ENCODE measurements around the gene HOXA9.

Gene HOXA9

GRCh38 chr7:27124096-27124901 is 41.0 kb downstream of the HOXA9 start:
- TF ChIP-seq, protein P1, sequence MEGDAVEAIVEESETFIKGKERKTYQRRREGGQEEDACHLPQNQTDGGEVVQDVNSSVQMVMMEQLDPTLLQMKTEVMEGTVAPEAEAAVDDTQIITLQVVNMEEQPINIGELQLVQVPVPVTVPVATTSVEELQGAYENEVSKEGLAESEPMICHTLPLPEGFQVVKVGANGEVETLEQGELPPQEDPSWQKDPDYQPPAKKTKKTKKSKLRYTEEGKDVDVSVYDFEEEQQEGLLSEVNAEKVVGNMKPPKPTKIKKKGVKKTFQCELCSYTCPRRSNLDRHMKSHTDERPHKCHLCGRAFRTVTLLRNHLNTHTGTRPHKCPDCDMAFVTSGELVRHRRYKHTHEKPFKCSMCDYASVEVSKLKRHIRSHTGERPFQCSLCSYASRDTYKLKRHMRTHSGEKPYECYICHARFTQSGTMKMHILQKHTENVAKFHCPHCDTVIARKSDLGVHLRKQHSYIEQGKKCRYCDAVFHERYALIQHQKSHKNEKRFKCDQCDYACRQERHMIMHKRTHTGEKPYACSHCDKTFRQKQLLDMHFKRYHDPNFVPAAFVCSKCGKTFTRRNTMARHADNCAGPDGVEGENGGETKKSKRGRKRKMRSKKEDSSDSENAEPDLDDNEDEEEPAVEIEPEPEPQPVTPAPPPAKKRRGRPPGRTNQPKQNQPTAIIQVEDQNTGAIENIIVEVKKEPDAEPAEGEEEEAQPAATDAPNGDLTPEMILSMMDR (IDR thresholded peaks at IDR 0.05; ENCODE audit: low read depth, low read length, missing control alignments) = no peak
- in situ Hi-C loops (cut with HindIII; ENCODE audit: low pct_ligation_motif_present, low sequenced_read_pairs) = loop anchor here (10.0 kb wide), 1 partner anchor 269 kb away; no protein-coding TSS in a partner anchor
- Histone ChIP-seq H3K27ac (no peak overlapping the region), H3K36me3 (replicated peaks) (no peaks in the 10 kb centered on the region), H3K4me3 (ENCODE audit: low read depth, low read length) (no peak overlapping the region), H3K27me3 (replicated peaks) (peaks cover 92% of the 10 kb centered on the region)
- no peak for DNase-seq

DNA sequence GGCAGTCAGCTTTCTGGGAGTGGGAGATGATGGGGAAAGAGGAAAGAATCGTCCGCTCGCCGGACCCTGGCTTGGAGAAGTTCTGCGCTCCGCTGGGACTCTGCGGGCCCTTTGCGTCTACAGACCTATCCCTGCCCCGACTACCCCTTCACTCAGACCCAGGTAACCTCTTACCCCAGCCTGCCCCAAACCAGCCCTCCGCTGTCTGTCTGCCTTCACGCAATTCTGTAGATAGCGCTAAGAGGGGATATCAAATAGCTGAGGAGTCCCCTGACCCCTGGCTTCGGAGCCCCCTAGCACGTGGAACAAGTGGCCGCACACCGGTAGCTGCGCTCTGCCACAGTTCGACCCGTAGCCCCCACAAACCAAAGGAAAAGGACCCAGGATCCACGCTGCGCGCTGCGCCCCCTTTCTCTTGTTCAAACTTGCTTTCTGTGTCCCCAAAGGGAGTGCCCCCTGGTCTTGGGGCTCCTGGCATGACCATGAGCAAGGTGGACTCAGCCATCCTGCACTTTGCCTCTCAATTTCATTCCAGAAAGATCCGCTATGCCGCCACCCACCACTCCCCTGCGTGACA is 41.8 kb downstream of the HOXA9 start:
- Histone ChIP-seq H3K27me3 (replicated peaks) (peaks cover 91% of the 10 kb centered on the region), H3K4me3 (ENCODE audit: low read depth, low read length) (peak overlapping the region; percentile 12), H3K36me3 (replicated peaks) (no peaks in the 10 kb centered on the region), H3K27ac (no peak overlapping the region)
- TF ChIP-seq, protein P1 (IDR thresholded peaks at IDR 0.05; ENCODE audit: low read depth, low read length, missing control alignments) = no peak
- no peak for DNase-seq
- in situ Hi-C loops (cut with HindIII; ENCODE audit: low pct_ligation_motif_present, low sequenced_read_pairs) = loop anchor here (10.0 kb wide), 1 partner anchor 269 kb away; no protein-coding TSS in a partner anchor

GRCh38 chr7:27123007-27123476 is 42.3 kb downstream of the HOXA9 start:
- Histone ChIP-seq H3K4me3 (ENCODE audit: low read depth, low read length) (peak overlapping the region; percentile 12), H3K27me3 (replicated peaks) (peaks cover 91% of the 10 kb centered on the region), H3K27ac (no peak overlapping the region), H3K36me3 (replicated peaks) (no peaks in the 10 kb centered on the region)
- TF ChIP-seq, protein P1 (IDR thresholded peaks at IDR 0.05; ENCODE audit: low read depth, low read length, missing control alignments) = no peak
- no peak for DNase-seq
- in situ Hi-C loops (cut with HindIII; ENCODE audit: low pct_ligation_motif_present, low sequenced_read_pairs) = loop anchor here (10.0 kb wide), 1 partner anchor 268 kb away; no protein-coding TSS in a partner anchor

GRCh38 chr7:27122077-27122910 is 43.0 kb downstream of the HOXA9 start:
- Histone ChIP-seq H3K27me3 (replicated peaks) (peaks cover 91% of the 10 kb centered on the region), H3K4me3 (ENCODE audit: low read depth, low read length) (peak overlapping the region; percentile 29), H3K36me3 (replicated peaks) (no peaks in the 10 kb centered on the region), H3K27ac (no peak overlapping the region)
- in situ Hi-C loops (cut with HindIII; ENCODE audit: low pct_ligation_motif_present, low sequenced_read_pairs) = loop anchor here (10.0 kb wide), 1 partner anchor 267 kb away; no protein-coding TSS in a partner anchor
- DNase-seq = no peak
- TF ChIP-seq, protein P1 (IDR thresholded peaks at IDR 0.05; ENCODE audit: low read depth, low read length, missing control alignments) = no peak

GRCh38 chr7:27121684-27122076 is 43.7 kb downstream of the HOXA9 start:
- H3K27me3 ChIP-seq (replicated peaks) = peaks cover 93% of the 10 kb centered on the region
- in situ Hi-C loops (cut with HindIII; ENCODE audit: low pct_ligation_motif_present, low sequenced_read_pairs) = loop anchor here (10.0 kb wide), 1 partner anchor 267 kb away; no protein-coding TSS in a partner anchor
- H3K27ac ChIP-seq = no peak overlapping the region
- no peak for DNase-seq
- peak overlapping the region; percentile 29 for H3K4me3 ChIP-seq (ENCODE audit: low read depth, low read length)
- TF ChIP-seq, protein P1 (IDR thresholded peaks at IDR 0.05; ENCODE audit: low read depth, low read length, missing control alignments) = no peak
- H3K36me3 ChIP-seq (replicated peaks) = no peaks in the 10 kb centered on the region

Data from brain microvascular endothelial cell (primary cell).